Measurements from ENCODE around the gene OPRL1.
"Not testable (repeated sequence)": the region's sequence is repeated elsewhere in the genome, so short reads cannot be mapped to it uniquely, and the experiment has no call there.

Gene OPRL1

GRCh38 chr20:64073476-64074183 is 6.3 kb upstream of the OPRL1 start:
- no peak for DNase-seq

GRCh38 chr20:64074184-64074789 is 5.6 kb upstream of the OPRL1 start:
- DNase-seq, result no peak

GRCh38 chr20:64074963-64075362 is 4.9 kb upstream of the OPRL1 start:
- DNase-seq, result no peak

GRCh38 chr20:64075556-64075955 is 4.3 kb upstream of the OPRL1 start:
- no peak for DNase-seq

GRCh38 chr20:64076061-64076997 is 3.6 kb upstream of the OPRL1 start:
- no peak for DNase-seq

- DNase-seq, result peak; percentile 84
These were observed 2.8 kb upstream of the OPRL1 start for GRCh38 chr20:64077094-64077493.

GRCh38 chr20:64077541-64077875 is 2.4 kb upstream of the OPRL1 start:
- no peak for DNase-seq

GRCh38 chr20:64077876-64078551 is 1.9 kb upstream of the OPRL1 start:
- peak; percentile 75 for DNase-seq

- DNase-seq, result no peak
These were observed 979 bp upstream of the OPRL1 start for GRCh38 chr20:64078934-64079272.

- peak; percentile 95 for DNase-seq
These were observed 439 bp upstream of the OPRL1 start, which contains the start of gene RGS19 for GRCh38 chr20:64079273-64080012. Gene RGS19 (minus strand): TSS chr20:64079518. CDS start chr20:64076886, 2,632 bp downstream.

GRCh38 chr20:64080813-64081623 is 1.1 kb downstream of the OPRL1 start:
- no peak for DNase-seq

GRCh38 chr20:64081624-64081964 is 1.7 kb downstream of the OPRL1 start:
- DNase-seq, result no peak

- DNase-seq, result peak; percentile 55
These were observed 2.3 kb downstream of the OPRL1 start for GRCh38 chr20:64082126-64082731.

- DNase-seq, result no peak
These were observed 3.0 kb downstream of the OPRL1 start for GRCh38 chr20:64082820-64083377.

GRCh38 chr20:64083378-64083803 is 3.5 kb downstream of the OPRL1 start:
- peak; percentile 88 for DNase-seq

- no peak for DNase-seq
These were observed 4.2 kb downstream of the OPRL1 start, which contains the start of gene LKAAEAR1 for GRCh38 chr20:64083804-64084684. Gene LKAAEAR1 (minus strand): TSS chr20:64084398. CDS start chr20:64084219, 179 bp downstream.

- DNase-seq, result no peak
These were observed 4.8 kb downstream of the OPRL1 start for GRCh38 chr20:64084685-64085152.

GRCh38 chr20:64086801-64087200 is 6.9 kb downstream of the OPRL1 start:
- DNase-seq, result no peak

- DNase-seq, result not testable (repeated sequence)
These were observed 7.4 kb downstream of the OPRL1 start for GRCh38 chr20:64087226-64087825.
